Left kidney (tissue), 8 donors: ENCODE measurements around the gene PUS1. TPM values are rescaled to one million over a fixed set of nuclear protein-coding genes. Genes with fewer than 3 reads are reported as not detected.
"Not testable (repeated sequence)": the region's sequence is repeated elsewhere in the genome, so short reads cannot be mapped to it uniquely, and the experiment has no call there.

ENCODE experiments used
- DNase-seq: peaks from one replicate; pipeline ENCODE4 v3.0.0-alpha.2; 2013
- long read RNA-seq, 8 donors: transcript quantifications; one replicate each; lab custom pipeline, GENCODE V29; 2026
- polyA plus RNA-seq: library from polyadenylated mRNA; unstranded; fragments of 120-200 nt; gene quantifications from one replicate; pipeline ENCODE4 v1.2.1, GENCODE V29; 2013; ENCODE audit not compliant: insufficient read length

PUS1 gene
- 17.3 TPM for polyA plus RNA-seq
- long read RNA-seq, donor 1, full-length matches to known transcripts, result 2 of 2 reads
- long read RNA-seq, donor 1, partial matches to known transcripts, result 0 of 2 reads
- long read RNA-seq, donor 1, other reads (novel, unspliced or antisense), result 0 of 2 reads
- long read RNA-seq, donor 2, full-length matches to known transcripts, result 6 of 6 reads
- long read RNA-seq, donor 2, partial matches to known transcripts, result 0 of 6 reads
- long read RNA-seq, donor 2, other reads (novel, unspliced or antisense), result 0 of 6 reads
- long read RNA-seq, donor 3, full-length matches to known transcripts, result 5 of 5 reads
- long read RNA-seq, donor 3, partial matches to known transcripts, result 0 of 5 reads
- long read RNA-seq, donor 3, other reads (novel, unspliced or antisense), result 0 of 5 reads
- long read RNA-seq, donor 4, result 0 reads
- long read RNA-seq, donor 5, full-length matches to known transcripts, result 7 of 7 reads
- long read RNA-seq, donor 5, partial matches to known transcripts, result 0 of 7 reads
- long read RNA-seq, donor 5, other reads (novel, unspliced or antisense), result 0 of 7 reads
- long read RNA-seq, donor 6, partial matches to known transcripts, result 0 of 3 reads
- long read RNA-seq, donor 6, other reads (novel, unspliced or antisense), result 0 of 3 reads
- long read RNA-seq, donor 7, full-length matches to known transcripts, result 15 of 15 reads
- long read RNA-seq, donor 7, partial matches to known transcripts, result 0 of 15 reads
- long read RNA-seq, donor 7, other reads (novel, unspliced or antisense), result 0 of 15 reads
- long read RNA-seq, donor 8, full-length matches to known transcripts, result 4 of 4 reads
- long read RNA-seq, donor 8, partial matches to known transcripts, result 0 of 4 reads
- long read RNA-seq, donor 8, other reads (novel, unspliced or antisense), result 0 of 4 reads

GRCh38 chr12:131928711-131929580 lies at the start of gene PUS1:
TSS of gene PUS1 (plus strand) at chr12:131929276. CDS start at chr12:131929723, 447 bp downstream.
- peak; percentile 90 for DNase-seq

GRCh38 chr12:131882804-131883520 lies 46.1 kb upstream of the PUS1 start:
- DNase-seq, result no peak

- DNase-seq, result no peak
These were observed 45.6 kb upstream of the PUS1 start for GRCh38 chr12:131883521-131883900.

GRCh38 chr12:131885076-131885475 lies 44.0 kb upstream of the PUS1 start:
- not testable (repeated sequence) for DNase-seq

- no peak for DNase-seq
These were observed 43.5 kb upstream of the PUS1 start for GRCh38 chr12:131885543-131886057.

GRCh38 chr12:131891722-131892121 lies 37.4 kb upstream of the PUS1 start:
- not testable (repeated sequence) for DNase-seq

- DNase-seq, result no peak
These were observed 36.1 kb upstream of the PUS1 start for GRCh38 chr12:131892711-131893604.

- no peak for DNase-seq
These were observed 35.3 kb upstream of the PUS1 start for GRCh38 chr12:131893605-131894312.

- peak; percentile 87 for DNase-seq
These were observed 34.7 kb upstream of the PUS1 start, which contains the start of gene ULK1 for GRCh38 chr12:131894313-131894860. TSS of gene ULK1 (plus strand) at chr12:131894622. CDS start at chr12:131895002, 380 bp downstream.

GRCh38 chr12:131894981-131895639 lies 34.0 kb upstream of the PUS1 start:
- DNase-seq, result no peak

GRCh38 chr12:131895640-131896079 lies 33.4 kb upstream of the PUS1 start:
- no peak for DNase-seq

- peak; percentile 77 for DNase-seq
These were observed 32.8 kb upstream of the PUS1 start for GRCh38 chr12:131896080-131896810.

GRCh38 chr12:131896811-131897270 lies 32.2 kb upstream of the PUS1 start:
- DNase-seq, result no peak

- DNase-seq, result no peak
These were observed 31.8 kb upstream of the PUS1 start for GRCh38 chr12:131897276-131897675.

GRCh38 chr12:131897875-131898274 lies 31.2 kb upstream of the PUS1 start:
- no peak for DNase-seq

- DNase-seq, result no peak
These were observed 28.7 kb upstream of the PUS1 start for GRCh38 chr12:131900397-131900796.
